ENCODE results near the gene SLC7A14. TPM values are rescaled to one million over a fixed set of nuclear protein-coding genes. Genes with fewer than 3 reads are reported as not detected.

SLC7A14 gene
- total RNA-seq, 5 donors from 2014 or later (not counting 1 experiment from before 2014, with no cell fraction given), result not detected

- no peaks in the 10 kb centered on the region for H3K36me3 ChIP-seq (ENCODE audit: control insufficient read depth in 2 of 2, extremely low read depth in 1 of 2, insufficient read depth in 1 of 2, low read length in 1 of 2)
- ATAC-seq (replicated peaks in 1 of 4), result no peak
- DNase-seq, result no peak
- no peaks in the 10 kb centered on the region for H3K9me3 ChIP-seq
- H3K4me3 Mint-ChIP-seq, result no peak overlapping the region
- CTCF ChIA-PET, result interaction anchor here in 1 of 2 donors (1.3 kb wide), 1 partner anchor 15 kb away, joined by 5 read pairs; no protein-coding TSS in a partner anchor
- no CpG with 5 or more reads among the region's 1 CpG for WGBS (ENCODE audit: insufficient coverage)
- H3K27me3 Mint-ChIP-seq, result peaks cover 0 to 2% of the 10 kb centered on the region in 2 donors
- POLR2A ChIA-PET, result interaction anchor here in 1 of 2 donors (0.7 kb wide), 1 partner anchor 72 kb away, joined by 4 read pairs; no protein-coding TSS in a partner anchor
- no peaks in the 10 kb centered on the region for H3K9me3 Mint-ChIP-seq
- H3K36me3 Mint-ChIP-seq, result no peaks in the 10 kb centered on the region
- no peak overlapping the region for H3K27ac Mint-ChIP-seq
- no peak overlapping the region for H3K27ac ChIP-seq (ENCODE audit: low read length)
- peaks cover 0 to 7% of the 10 kb centered on the region in 2 experiments for H3K27me3 ChIP-seq (replicated peaks in 1 of 2; ENCODE audit: control insufficient read depth in 2 of 2, extremely low read depth in 1 of 2, insufficient read depth in 2 of 2, low read length in 1 of 2)
- no peak overlapping the region for H3K4me3 ChIP-seq (ENCODE audit: control insufficient read depth in 1 of 2, extremely low read depth in 1 of 2, low read length in 1 of 2)
- peaks cover 0 to 7% of the 10 kb centered on the region in 2 experiments for H3K4me1 ChIP-seq (ENCODE audit: control insufficient read depth in 1 of 2, extremely low read depth in 1 of 2, insufficient read depth in 2 of 2, low read length in 2 of 2)
- H3K4me1 Mint-ChIP-seq, result peaks cover 17 to 19% (median 18%) of the 10 kb centered on the region in 3 donors
Measured at GRCh38 chr3:170429050-170429449, 156.8 kb downstream of the SLC7A14 start.

GRCh38 chr3:170428095-170428494 is 157.8 kb downstream of the SLC7A14 start:
- Histone ChIP-seq H3K4me1 (ENCODE audit: control insufficient read depth in 1 of 2, extremely low read depth in 1 of 2, insufficient read depth in 2 of 2, low read length in 2 of 2) (peaks cover 0 to 7% of the 10 kb centered on the region in 2 experiments), H3K27me3 (replicated peaks in 1 of 2; ENCODE audit: control insufficient read depth in 2 of 2, extremely low read depth in 1 of 2, insufficient read depth in 2 of 2, low read length in 1 of 2) (peaks cover 0 to 5% of the 10 kb centered on the region in 2 experiments), H3K36me3 (ENCODE audit: control insufficient read depth in 2 of 2, extremely low read depth in 1 of 2, insufficient read depth in 1 of 2, low read length in 1 of 2) (no peaks in the 10 kb centered on the region), H3K27ac (ENCODE audit: low read length) (no peak overlapping the region), H3K9me3 (no peaks in the 10 kb centered on the region), H3K4me3 (ENCODE audit: control insufficient read depth in 1 of 2, extremely low read depth in 1 of 2, low read length in 1 of 2) (no peak overlapping the region)
- no peaks in the 10 kb centered on the region for H3K36me3 Mint-ChIP-seq
- DNase-seq (no peak), ATAC-seq (replicated peaks in 1 of 4) (no peak)
- H3K27ac Mint-ChIP-seq, result no peak overlapping the region
- CTCF ChIA-PET, result interaction anchor here in 1 of 2 donors (0.5 kb wide), 1 partner anchor 17 kb away, joined by 3 read pairs; no protein-coding TSS in a partner anchor
- H3K4me1 Mint-ChIP-seq, result peaks cover 17 to 19% (median 18%) of the 10 kb centered on the region in 3 donors
- H3K27me3 Mint-ChIP-seq, result peaks cover 0 to 2% of the 10 kb centered on the region in 2 donors
- POLR2A ChIA-PET, result interaction anchor here in 1 of 2 donors (0.6 kb wide), 1 partner anchor 1377 kb away, joined by 3 read pairs; no protein-coding TSS in a partner anchor
- WGBS (ENCODE audit: insufficient coverage), result no CpG with 5 or more reads among the region's 2 CpGs
- H3K4me3 Mint-ChIP-seq, result no peak overlapping the region
- H3K9me3 Mint-ChIP-seq, result no peaks in the 10 kb centered on the region

DNA sequence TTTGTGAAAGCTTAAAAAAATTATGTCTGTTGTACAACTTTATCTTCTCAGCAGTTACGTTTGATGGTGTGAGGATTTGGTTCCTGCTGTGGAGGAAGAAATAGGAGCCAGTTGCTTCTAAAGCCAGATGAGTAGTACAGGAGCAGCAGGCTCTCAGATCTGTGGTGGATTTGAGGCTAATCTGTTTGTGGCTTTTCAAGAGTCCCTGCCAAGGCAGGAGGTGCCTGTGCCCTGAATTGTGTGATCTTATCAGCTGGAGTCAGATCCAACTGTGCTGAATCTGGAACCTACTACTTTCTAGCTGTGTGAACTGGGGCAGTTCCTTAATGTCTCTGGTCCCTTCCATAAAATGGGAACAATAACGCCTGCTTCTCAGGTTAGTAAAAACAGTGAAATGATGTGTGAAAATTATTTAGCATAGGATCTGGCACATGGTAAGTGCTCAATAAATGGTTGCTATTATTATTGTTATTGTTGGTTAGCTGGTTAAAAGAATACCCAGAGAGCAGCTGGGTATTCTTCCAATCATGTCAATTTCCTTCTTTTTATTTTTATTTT is 159.6 kb downstream of the SLC7A14 start:
- no peaks in the 10 kb centered on the region for H3K36me3 Mint-ChIP-seq
- H3K9me3 Mint-ChIP-seq, result no peaks in the 10 kb centered on the region
- Histone ChIP-seq H3K4me3 (ENCODE audit: control insufficient read depth in 1 of 2, extremely low read depth in 1 of 2, low read length in 1 of 2) (no peak overlapping the region), H3K27me3 (replicated peaks in 1 of 2; ENCODE audit: control insufficient read depth in 2 of 2, extremely low read depth in 1 of 2, insufficient read depth in 2 of 2, low read length in 1 of 2) (peaks cover 0 to 8% of the 10 kb centered on the region in 2 experiments), H3K4me1 (ENCODE audit: control insufficient read depth in 1 of 2, extremely low read depth in 1 of 2, insufficient read depth in 2 of 2, low read length in 2 of 2) (peaks cover 0 to 7% of the 10 kb centered on the region in 2 experiments), H3K9me3 (no peaks in the 10 kb centered on the region), H3K27ac (ENCODE audit: low read length) (no peak overlapping the region), H3K36me3 (ENCODE audit: control insufficient read depth in 2 of 2, extremely low read depth in 1 of 2, insufficient read depth in 1 of 2, low read length in 1 of 2) (no peaks in the 10 kb centered on the region)
- ChIA-PET CTCF (no interaction called here), POLR2A (interaction anchor here in 1 of 2 donors (0.7 kb wide), 1 partner anchor 766 kb away, joined by 5 read pairs; no protein-coding TSS in a partner anchor)
- DNase-seq (no peak), ATAC-seq (replicated peaks in 1 of 4) (no peak)
- WGBS (ENCODE audit: insufficient coverage), result 71% methylated on average over 2 of the region's 2 CpGs
- peaks cover 17 to 19% (median 18%) of the 10 kb centered on the region in 3 donors for H3K4me1 Mint-ChIP-seq
- H3K27me3 Mint-ChIP-seq, result peaks cover 4% of the 10 kb centered on the region in 2 donors
- no peak overlapping the region for H3K27ac Mint-ChIP-seq
- H3K4me3 Mint-ChIP-seq, result no peak overlapping the region

DNA sequence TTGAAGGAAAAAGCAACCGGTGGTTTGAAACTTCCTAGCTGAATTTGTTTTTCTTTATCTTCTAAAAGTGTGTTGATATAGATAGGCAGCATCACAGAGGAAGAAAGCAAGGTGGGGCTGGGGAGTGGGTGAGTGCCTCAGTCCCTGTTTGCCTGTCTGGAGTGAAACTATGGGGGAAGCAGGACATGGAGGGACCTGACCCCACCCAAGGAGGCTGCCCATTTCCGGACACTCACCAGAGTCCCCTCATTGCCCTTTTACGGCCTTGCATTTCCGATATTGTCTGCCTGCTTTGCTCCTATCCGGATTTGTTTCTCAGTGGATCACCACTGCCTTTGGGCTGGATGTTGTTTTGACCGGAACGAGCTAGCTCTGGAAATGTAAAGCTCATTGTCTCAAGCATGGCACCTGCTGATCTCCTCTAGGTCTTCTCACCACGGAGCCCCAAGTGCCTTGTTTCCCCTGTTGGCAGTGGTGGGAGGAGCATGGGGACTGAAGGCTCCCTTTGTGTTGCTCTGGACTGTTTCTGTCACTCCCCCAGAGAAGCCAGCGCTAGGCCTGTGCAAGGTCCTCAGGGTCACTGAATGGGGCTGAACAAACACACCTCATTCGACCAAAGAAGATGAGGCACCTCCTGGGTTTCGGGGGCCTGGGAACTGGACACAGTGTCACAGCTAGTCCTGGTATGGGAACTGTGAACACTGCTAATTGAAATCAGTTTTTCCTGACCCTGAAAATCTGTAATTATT is 160.2 kb downstream of the SLC7A14 start:
- Mint-ChIP-seq H3K27ac (no peak overlapping the region), H3K4me3 (no peak overlapping the region), H3K9me3 (no peaks in the 10 kb centered on the region), H3K4me1 (peaks cover 17 to 19% (median 19%) of the 10 kb centered on the region in 3 donors), H3K36me3 (no peaks in the 10 kb centered on the region), H3K27me3 (peaks cover 7 to 10% of the 10 kb centered on the region in 2 donors)
- Histone ChIP-seq H3K4me3 (ENCODE audit: control insufficient read depth in 1 of 2, extremely low read depth in 1 of 2, low read length in 1 of 2) (no peak overlapping the region), H3K36me3 (ENCODE audit: control insufficient read depth in 2 of 2, extremely low read depth in 1 of 2, insufficient read depth in 1 of 2, low read length in 1 of 2) (no peaks in the 10 kb centered on the region), H3K9me3 (no peaks in the 10 kb centered on the region), H3K4me1 (ENCODE audit: control insufficient read depth in 1 of 2, extremely low read depth in 1 of 2, insufficient read depth in 2 of 2, low read length in 2 of 2) (peaks cover 0 to 7% of the 10 kb centered on the region in 2 experiments), H3K27me3 (replicated peaks in 1 of 2; ENCODE audit: control insufficient read depth in 2 of 2, extremely low read depth in 1 of 2, insufficient read depth in 2 of 2, low read length in 1 of 2) (peaks cover under 1 to 12% of the 10 kb centered on the region in 2 experiments), H3K27ac (ENCODE audit: low read length) (no peak overlapping the region)
- ChIA-PET POLR2A (interaction anchor here in 1 of 2 donors (0.7 kb wide), 1 partner anchor 765 kb away, joined by 5 read pairs; no protein-coding TSS in a partner anchor), CTCF (no interaction called here)
- DNase-seq, result no peak
- no peak for ATAC-seq (replicated peaks in 1 of 4)
- WGBS (ENCODE audit: insufficient coverage), result 83% methylated on average over 8 of the region's 11 CpGs

GRCh38 chr3:170424879-170425278 is 161.0 kb downstream of the SLC7A14 start:
- WGBS (ENCODE audit: insufficient coverage), result 82% methylated on average over 4 of the region's 8 CpGs
- H3K4me1 ChIP-seq (ENCODE audit: control insufficient read depth in 1 of 2, extremely low read depth in 1 of 2, insufficient read depth in 2 of 2, low read length in 2 of 2), result peaks cover 3 to 7% of the 10 kb centered on the region in 2 experiments

GRCh38 chr3:170423001-170423615 is 162.8 kb downstream of the SLC7A14 start:
- Mint-ChIP-seq H3K9me3 (no peaks in the 10 kb centered on the region), H3K4me3 (no peak overlapping the region), H3K27ac (no peak overlapping the region), H3K27me3 (peaks cover 16 to 26% of the 10 kb centered on the region in 2 donors), H3K4me1 (peaks cover 13 to 20% (median 19%) of the 10 kb centered on the region in 3 donors), H3K36me3 (no peaks in the 10 kb centered on the region)
- no peaks in the 10 kb centered on the region for H3K36me3 ChIP-seq (ENCODE audit: control insufficient read depth in 2 of 2, extremely low read depth in 1 of 2, insufficient read depth in 1 of 2, low read length in 1 of 2)
- H3K27me3 ChIP-seq (replicated peaks in 1 of 2; ENCODE audit: control insufficient read depth in 2 of 2, extremely low read depth in 1 of 2, insufficient read depth in 2 of 2, low read length in 1 of 2), result peaks cover 6 to 36% of the 10 kb centered on the region in 2 experiments
- 98% methylated on average over 8 of the region's 8 CpGs for WGBS (ENCODE audit: insufficient coverage)
- ATAC-seq (replicated peaks in 1 of 4) (no peak), DNase-seq (no peak)
- no peak overlapping the region for H3K4me3 ChIP-seq (ENCODE audit: control insufficient read depth in 1 of 2, extremely low read depth in 1 of 2, low read length in 1 of 2)
- peaks cover 0 to 19% of the 10 kb centered on the region in 2 experiments for H3K4me1 ChIP-seq (ENCODE audit: control insufficient read depth in 1 of 2, extremely low read depth in 1 of 2, insufficient read depth in 2 of 2, low read length in 2 of 2)
- ChIA-PET POLR2A (no interaction called here), CTCF (interaction anchor here in 1 of 2 donors (0.6 kb wide), 1 partner anchor 1443 kb away, joined by 3 read pairs; no protein-coding TSS in a partner anchor)
- H3K27ac ChIP-seq (ENCODE audit: low read length), result no peak overlapping the region
- no peaks in the 10 kb centered on the region for H3K9me3 ChIP-seq

More at GRCh38 chr3:170424879-170425278, 161.0 kb downstream of the SLC7A14 start:
- Histone ChIP-seq H3K4me3 (ENCODE audit: control insufficient read depth in 1 of 2, extremely low read depth in 1 of 2, low read length in 1 of 2) (no peak overlapping the region), H3K27me3 (replicated peaks in 1 of 2; ENCODE audit: control insufficient read depth in 2 of 2, extremely low read depth in 1 of 2, insufficient read depth in 2 of 2, low read length in 1 of 2) (peaks cover 6 to 20% of the 10 kb centered on the region in 2 experiments), H3K9me3 (no peaks in the 10 kb centered on the region), H3K27ac (ENCODE audit: low read length) (no peak overlapping the region), H3K36me3 (ENCODE audit: control insufficient read depth in 2 of 2, extremely low read depth in 1 of 2, insufficient read depth in 1 of 2, low read length in 1 of 2) (no peaks in the 10 kb centered on the region)
- ChIA-PET POLR2A (no interaction called here), CTCF (no interaction called here)
- Mint-ChIP-seq H3K4me3 (no peak overlapping the region), H3K27ac (no peak overlapping the region), H3K36me3 (no peaks in the 10 kb centered on the region), H3K4me1 (peaks cover 22 to 25% (median 25%) of the 10 kb centered on the region in 3 donors), H3K27me3 (peaks cover 12 to 15% of the 10 kb centered on the region in 2 donors), H3K9me3 (no peaks in the 10 kb centered on the region)
- DNase-seq (no peak), ATAC-seq (replicated peaks in 1 of 4) (no peak)
